ENCODE data around the gene TSPO2.
A peak's percentile ranks its signal among the peaks of the same experiment; 100 is the strongest.
"Not testable (repeated sequence)": the region's sequence is repeated elsewhere in the genome, so short reads cannot be mapped to it uniquely, and the experiment has no call there.

The TSPO2 gene, protein sequence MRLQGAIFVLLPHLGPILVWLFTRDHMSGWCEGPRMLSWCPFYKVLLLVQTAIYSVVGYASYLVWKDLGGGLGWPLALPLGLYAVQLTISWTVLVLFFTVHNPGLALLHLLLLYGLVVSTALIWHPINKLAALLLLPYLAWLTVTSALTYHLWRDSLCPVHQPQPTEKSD

DNA sequence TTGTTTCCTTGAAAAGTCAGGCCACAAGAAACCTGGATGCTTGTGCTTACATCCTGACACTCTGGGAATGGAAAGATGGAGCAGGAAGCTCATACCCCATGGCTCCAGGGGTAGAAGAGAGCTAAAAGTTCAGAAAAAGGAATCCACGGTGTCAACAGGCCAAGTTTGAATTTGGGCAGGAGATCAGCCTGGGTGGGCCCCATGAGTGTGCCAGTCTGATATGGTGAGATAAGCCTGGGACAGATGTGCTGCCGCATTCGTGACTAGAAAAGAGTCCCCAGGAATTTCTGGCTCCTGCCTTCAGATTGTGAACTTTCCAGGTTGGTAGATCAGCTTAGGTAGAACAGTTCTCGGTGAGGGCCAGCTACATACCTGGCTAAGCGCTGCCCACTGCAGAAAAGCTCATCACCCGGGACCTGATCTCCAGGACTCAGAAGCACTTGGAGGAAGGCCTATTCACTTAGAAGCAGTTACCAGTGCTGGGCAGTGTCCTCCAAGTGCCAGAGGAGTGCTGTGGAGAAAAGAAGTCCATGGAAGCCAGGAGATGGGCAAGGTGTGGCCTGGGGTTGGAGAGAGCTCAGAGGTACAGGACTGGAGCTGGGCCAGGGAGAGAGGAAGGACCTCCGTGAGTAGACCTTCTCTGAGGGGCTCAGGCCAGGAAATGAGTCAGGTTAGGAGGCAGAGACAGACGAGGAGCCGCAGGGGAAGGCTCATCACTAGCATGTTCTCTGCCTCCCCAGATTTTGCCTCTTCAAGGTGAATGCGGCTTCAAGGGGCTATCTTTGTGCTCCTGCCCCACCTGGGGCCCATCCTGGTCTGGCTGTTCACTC lies at the start of gene TSPO2:
Gene TSPO2, plus strand, starts transcription at position 242 of the 830 bp plus-strand sequence. Its CDS starts 519 bp downstream, at position 761.
- no peak for DNase-seq

DNA sequence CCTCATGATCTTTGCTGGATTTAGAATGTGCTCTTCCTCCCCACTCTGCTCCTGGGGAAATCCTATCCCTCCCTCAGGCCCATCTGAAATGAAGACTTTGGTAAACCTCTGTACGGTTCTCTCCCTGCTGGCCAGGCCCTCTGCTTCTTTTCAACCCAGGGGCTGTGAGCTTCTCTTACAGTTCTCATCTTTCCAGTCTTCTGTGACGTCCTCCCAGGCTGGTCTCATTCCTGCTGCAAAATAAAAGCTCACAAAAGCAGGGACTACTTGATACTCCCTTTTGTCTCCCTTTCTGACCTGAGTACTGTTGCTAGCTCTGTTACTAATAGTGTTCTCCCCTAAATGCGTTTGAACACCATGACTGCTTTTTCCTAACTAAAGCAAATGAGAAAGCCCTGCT lies 49.5 kb upstream of the TSPO2 start:
- no peak for DNase-seq

DNA sequence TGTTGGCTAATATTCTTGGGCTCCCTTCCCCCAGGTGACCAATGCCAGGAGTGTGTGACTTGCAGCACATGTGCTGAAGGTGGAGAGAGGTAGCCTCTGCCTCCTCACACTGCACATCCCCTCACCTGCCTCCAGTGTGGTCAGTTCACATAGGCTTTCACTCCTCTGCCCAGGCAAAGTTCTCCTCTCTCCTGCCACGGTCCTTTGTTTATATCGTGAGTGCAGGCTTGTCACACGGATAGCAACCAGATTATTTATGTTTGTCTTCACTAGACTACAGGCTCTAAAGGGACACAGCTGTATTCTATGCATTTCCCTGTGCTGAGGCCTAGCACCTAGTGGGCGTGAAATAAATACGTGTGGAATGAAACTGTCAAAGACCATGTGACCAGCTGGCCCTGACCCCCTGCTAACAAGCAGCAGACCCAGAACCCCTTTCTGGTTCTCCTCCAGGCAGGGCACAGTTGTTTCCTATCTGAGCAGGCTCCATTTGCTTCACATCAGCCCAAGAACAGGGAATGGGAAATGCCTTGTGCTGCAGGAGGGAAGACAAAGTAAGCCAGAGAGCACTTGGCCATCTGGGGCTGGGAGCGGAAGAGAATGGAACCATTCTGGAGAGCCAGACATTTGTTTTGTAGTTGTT lies 45.6 kb upstream of the TSPO2 start:
- no peak for DNase-seq

DNA sequence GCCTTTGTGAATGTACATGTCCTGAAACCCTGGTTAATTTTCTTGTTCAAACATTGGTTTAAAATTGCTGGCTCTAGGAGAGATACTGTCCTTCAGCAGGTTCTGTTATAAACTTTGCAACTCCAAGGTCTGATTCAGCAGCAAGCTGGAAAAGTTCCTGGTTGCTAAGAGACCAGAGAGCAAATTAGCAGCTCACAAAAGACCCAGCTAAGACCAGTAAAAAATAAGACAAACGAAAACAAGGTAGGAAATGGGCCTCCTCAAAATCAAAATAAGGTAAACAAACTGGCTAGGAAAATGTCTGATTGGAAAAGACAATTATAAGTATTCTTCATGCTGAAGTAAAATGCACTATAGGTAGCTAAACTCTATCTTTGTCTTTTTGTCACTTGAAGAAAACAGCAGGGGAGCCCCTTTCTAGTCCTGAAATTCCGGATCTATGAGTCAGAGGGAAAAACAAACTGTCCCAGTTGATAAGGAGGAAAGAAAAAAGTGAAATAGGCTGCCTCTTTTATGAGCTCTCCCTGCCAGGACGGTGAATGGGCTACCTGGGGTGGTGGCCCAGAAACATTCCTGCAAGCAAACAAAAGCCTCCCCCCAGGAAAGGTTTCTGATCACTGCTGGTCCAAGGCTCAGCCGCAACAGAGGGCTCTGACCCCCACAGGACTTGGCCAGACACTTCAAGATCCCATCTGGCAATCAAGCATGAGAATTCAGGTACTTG lies 44.9 kb upstream of the TSPO2 start:
- no peak for DNase-seq

DNA sequence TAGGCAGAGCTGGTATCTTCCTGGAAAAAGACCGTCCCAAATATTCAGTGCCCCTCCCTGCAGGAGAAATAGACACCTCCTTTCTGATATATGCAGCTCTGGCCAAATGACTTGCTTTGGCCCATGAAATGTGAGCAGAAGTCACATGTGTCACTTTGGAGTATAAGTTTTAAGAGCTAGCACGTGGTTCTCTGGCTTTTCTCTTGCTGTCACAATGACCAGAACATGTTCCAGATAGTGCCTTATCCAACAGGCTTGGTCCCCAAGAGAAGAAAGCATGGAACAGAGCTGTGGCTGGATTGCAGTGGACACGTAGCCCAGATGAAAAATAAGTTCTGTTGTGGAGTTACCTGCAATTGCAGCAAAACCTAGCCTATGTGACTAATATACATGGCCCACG lies 43.6 kb upstream of the TSPO2 start:
- no peak for DNase-seq

DNA sequence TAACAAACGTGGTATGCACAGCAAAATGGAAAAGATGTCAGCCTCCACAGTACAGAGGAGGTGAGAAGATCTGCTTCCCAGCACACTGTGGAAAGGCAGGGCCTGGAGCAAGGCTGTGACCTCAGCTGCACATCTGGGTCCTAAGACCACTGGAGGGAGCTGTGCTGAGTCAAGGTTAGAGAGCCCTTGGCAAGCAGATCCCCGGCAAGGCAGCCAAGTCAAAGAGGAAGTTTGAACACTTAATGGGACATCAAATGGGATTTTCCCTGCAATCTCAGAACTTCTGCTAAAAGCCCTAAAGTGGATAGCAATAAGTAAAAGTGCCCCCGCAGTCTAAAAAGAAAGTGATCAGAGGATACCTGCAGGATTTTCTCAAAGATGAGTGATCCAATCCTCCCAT lies 42.7 kb upstream of the TSPO2 start:
- DNase-seq, result peak in 1 of 2 experiments; percentile 20

DNA sequence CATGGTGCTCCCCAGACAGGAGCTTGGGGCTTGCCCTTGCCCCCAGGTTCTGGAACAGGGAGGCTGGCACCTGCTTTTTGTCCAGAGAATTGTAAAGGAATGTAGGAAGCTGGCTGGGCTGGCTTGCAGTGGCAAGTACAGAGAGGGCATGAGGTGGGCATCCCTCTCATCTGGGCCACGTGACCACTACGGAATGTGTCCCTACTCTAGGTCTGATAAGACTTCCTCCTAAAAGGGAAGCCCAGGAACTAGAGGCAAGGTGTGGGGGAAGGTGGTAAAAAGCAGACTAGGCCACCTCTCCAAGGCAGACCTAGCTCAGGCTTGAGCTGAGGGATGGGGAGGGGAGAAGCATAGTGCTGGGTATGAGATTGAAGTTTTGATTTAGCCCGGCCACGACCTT lies 42.0 kb upstream of the TSPO2 start:
- no peak for DNase-seq

DNA sequence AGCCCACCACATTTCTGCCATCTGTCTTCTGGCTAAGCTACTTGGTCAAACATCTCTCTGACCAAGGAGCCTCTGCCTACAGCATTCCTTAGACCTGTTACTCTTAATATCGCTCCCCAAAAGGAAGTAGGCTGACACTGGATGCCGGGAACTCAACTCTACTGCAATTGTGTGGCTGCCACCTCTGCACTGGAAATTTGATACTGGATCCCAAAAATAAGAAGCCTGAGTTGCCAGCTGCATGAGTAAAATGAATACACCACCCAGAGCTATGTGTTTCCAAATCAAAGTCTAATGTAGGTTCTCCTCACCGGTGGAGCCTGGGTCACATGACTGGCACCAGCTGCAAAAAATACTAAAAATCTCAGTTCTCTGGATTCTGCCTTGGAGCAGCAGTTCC lies 40.1 kb upstream of the TSPO2 start:
- DNase-seq, result no peak

DNA sequence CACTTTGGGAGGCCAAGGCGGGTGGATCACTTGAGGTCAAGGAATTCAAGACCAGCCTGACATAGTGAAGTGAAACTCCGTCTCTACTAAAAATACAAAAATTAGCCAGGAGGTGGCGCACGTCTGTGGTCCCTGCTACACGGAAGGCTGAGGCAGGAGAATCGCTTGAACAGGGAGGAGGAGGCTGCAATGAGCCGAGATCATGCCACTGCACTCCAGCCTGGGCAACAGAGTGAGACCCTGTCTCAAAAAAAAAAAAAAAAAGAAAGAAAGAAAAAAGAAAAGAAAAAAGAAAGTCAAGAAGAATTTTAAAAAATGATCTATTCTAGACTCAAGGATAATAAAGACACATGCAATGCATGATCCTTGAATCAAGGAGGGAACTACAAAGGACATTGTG lies 36.0 kb upstream of the TSPO2 start:
- peak in 1 of 2 experiments; percentile 39 for DNase-seq

DNA sequence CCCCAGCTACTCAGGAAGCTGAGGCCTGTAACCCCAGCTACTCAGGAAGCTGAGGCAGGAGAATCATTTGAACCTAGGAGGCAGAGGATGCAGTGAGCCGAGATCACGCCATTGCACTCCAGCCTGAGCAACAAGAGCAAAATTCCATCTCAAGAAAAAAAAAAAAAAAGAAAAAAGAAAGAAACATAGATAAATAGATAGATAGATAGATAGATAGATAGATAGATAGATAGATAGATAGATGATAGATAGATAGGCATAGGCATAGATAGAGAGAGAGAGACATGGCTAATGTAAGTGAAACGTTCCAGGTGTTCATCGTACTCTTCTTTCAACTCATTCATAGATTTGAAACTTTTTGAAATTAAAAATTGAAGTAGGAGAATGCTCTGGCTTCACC lies 35.3 kb upstream of the TSPO2 start:
- DNase-seq, result not testable (repeated sequence)

DNA sequence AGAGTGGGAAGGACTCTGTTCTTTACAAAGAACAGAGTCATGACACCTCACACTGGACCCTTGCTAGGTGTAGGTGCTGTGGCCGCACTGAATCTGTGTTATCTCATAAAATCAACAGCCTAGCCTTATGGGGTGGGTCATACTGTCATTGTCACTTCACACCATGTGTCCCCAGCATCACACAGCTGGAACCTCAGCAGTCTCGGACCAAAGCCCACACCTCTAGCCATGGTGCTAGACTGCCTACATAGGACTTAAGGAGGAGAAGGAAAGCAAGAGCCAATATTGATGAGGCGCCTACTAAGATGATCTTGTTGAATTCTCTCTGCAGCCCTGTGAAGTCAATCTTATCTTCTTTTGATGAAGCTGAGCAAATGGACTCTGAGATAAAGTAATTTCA lies 34.3 kb upstream of the TSPO2 start:
- no peak for DNase-seq

DNA sequence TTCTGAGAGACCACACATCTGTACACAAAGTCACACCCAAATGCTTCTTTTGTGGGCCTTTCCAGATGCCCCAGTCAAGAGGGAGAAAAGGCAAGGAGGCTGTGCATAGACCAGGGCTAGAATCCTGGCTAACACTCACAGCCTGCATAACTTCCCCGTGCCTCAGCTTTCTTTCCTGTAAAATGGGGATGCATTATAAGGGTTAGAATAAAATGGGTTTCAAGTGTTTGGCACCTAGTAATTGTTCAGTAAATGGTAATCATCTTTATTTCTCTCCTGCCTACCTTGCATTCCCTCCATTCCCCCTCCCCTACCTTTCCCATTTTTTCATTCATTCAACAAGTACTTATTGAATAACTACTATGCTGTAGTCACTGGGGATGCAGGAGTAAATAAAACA lies 32.6 kb upstream of the TSPO2 start:
- no peak for DNase-seq

DNA sequence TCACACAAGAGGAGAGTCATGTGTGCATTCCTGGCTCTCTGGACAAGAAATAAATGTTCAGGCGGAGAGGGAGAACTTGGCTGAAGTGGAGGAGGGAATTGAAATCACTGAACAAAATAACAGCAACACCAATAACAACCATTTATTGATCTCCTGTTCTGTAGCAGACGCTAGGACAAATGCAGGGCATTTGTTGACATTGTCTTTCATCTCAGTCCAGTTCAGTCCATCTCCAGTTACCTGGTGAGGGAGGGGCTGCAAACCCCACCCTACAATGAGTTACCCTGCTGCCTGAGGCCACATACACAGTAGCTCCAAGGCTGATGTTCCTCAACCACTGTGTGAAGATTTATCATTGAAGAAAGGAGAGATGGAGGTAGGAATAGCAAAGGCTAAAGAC lies 30.6 kb upstream of the TSPO2 start:
- DNase-seq, result no peak

DNA sequence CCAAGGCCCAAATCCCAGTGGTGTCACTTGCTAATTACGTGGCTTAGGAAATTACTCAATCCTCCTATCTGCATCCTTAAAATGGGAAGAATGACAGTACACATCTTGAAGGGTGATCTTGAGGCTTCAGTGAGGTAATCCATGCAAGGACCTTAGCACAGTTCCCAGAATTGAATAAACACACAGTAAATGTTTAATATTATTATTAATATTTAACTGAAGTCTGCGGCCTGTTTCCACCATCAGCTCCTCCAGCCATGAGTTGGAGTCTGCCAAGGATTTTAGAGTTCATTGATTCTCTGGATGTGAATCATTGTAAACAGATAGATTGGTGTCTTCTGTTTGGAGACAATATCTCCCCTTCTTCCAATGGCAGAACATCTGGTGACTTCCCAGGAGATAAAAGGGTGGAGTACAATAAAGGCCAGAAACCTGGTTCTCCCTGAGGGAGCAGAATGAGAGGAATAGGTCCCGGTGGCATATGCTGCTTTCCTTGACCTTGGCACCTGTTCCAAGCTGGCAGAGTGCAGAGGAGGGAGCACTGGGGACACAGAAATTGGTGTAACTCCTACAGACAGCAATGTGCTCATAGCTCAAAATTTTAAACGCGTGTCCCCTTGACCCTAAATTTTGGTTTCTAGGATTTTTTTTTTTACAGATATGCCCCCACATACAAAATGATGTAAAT lies 28.7 kb upstream of the TSPO2 start:
- no peak for DNase-seq

DNA sequence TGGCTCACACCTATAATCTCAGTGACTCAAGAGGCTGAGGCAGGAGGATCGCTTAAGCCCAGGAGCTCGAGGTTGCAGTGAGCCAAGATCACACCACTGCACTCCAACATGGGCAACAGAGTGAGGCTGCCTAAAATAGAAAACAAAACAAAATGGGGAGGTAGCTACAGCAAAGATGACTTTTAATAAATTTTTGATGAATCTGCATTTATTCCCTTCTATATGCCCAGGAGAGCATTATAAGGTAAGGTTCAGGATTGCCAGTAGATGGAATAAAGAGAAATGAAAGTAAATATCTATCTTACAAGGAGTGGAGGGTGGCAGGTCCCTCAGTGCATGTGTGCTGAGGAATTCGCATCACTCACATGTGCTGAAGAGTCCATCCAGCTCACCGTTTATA lies 27.5 kb upstream of the TSPO2 start:
- no peak for DNase-seq

DNA sequence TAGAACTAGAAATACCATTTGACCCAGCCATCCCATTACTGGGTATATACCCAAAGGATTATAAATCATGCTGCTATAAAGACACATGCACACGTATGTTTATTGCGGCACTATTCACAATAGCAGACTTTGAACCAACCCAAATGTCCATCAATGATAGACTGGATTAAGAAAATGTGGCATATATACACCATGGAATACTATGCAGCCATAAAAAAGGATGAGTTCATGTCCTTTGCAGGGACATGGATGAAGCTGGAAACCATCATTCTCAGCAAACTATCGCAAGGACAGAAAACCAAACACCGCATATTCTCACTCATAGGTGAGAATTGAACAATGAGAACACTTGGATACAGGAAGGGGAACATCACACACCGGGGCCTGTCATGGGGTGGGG lies 26.4 kb upstream of the TSPO2 start:
- DNase-seq, result not testable (repeated sequence)

DNA sequence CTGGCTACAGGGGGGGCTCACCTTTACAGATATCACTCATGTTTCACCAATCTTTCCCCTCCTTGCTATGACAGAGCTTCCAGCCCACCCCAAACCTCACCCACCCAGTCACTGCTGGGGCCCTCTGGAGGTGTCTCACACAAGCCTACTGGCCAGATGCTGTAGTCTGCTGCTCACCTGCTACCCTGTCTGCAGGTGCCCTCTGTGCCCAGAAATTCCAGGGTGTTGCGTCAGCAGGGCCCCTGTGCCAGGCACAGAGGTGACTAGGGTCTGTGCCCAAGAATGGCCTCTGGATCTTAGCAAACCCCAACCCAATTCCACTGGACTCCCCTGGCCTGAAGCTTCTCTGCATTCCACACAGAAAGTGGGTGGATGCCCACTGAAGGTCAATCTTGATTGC lies 24.6 kb upstream of the TSPO2 start:
- no peak for DNase-seq

DNA sequence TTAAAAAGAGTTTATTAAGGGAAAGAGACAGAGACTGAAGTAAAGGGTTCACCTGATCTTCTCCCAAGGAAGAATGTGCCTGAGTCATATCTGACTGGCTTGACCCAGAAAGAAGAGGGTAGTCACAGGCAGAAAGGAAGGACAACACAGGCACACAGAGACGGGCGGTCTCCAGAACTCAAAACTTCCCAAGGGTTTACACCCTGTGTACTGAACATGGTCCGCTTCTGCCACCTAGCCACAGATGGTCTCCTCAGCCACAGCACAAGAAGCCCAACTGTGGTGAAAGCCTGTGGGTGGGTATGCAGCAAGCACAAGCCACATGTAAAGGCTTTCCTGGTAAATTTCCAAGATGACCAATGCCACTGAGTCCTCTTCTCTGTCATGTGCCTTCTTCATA lies 20.4 kb upstream of the TSPO2 start:
- DNase-seq, result peak; percentile 34 to 37

DNA sequence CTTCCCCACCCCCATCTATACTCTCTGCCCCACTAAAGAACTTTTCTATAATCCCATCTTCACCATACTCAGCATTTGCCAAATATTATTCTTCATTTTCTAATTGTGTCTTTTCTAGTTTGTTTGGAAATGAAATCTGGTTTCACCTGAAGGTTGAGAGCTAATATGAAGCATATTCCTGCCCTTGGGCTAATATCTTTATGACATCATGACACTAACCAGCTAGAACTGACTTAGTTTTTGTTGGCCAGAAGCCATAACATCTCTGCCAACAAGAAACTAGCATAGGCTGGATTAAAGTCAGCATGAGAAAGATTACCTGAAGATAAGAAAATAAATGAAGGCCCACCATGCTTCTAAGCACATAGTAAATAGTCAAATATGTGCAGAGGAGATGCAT lies 20.0 kb upstream of the TSPO2 start:
- DNase-seq, result peak in 1 of 2 experiments; percentile 16

DNA sequence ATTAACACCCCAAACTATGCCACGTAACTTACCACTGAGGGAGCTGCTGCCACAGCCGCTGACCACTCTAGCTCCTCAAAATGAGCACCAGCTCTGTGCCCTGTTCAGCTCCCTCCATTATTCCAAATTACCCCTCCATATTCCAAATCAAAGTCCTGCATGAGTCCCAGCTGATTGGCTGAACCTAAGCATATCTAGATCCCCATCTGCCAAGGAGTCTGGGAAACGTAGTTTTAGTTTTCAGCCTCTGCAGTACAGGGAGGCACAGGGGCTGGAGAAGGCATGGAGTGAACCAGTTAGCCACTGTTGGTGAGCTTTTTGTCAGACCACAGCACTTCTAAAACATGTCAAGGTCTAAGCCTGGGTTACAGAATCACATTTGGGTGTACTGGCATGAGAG lies 19.2 kb upstream of the TSPO2 start:
- no peak for DNase-seq

DNA sequence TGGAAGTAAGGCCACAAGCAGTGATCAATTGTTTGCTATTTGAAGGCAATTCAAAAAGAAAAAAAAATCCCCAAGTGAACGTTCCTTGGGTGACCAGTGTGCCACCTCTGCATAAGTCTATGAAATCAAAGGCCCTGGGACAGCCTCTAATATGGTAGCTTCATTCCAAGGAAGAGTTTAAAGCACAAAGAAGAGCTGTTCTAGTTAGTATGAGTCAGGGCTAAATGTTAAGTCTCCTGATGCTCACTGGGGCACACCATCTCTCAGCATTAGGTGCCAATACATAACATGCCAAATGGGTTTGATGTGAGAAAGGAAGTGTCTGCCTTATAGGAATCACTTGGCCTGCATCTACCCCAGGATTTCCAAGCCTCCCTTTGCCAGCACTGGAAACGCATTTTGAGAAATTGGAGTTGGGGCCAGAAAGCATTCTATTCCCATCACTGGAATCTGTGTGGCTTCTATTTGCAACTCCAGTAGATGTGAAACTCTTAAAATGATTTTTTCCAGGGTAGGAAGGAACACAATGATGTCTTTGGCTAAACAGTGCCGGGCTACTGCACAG lies 16.2 kb upstream of the TSPO2 start:
- DNase-seq, result no peak

DNA sequence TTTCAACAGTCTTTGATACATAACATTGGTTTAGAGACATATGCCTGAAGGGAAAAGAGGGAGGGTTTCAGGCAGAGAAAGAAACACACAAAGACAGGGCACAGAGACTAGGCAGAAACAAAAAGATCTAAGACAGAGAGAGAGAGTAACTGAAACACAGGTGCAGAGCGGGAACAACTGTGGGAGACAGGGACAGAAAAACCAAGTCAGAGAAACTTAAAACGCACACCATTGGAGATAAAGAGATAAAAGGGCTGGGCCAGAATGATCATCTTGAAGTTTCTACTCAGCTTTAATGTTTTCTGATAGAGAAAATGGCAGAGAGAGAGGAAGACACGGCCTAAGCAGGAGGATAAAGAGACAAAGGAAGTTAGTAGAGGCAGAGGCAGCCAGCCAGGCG lies 15.0 kb upstream of the TSPO2 start:
- no peak for DNase-seq

Measured in SHP77 (cell line).